ENCODE results near the gene SHTN1.

- TF ChIP-seq RAD21 (IDR thresholded peaks at IDR 0.05; ENCODE audit: low read depth), result no peak
- no peak for TF ChIP-seq MAX (IDR thresholded peaks at IDR 0.05)
- TF ChIP-seq EP300 (IDR thresholded peaks at IDR 0.05; ENCODE audit: borderline replicate concordance), result no peak
- no peak for TF ChIP-seq CEBPB (IDR thresholded peaks at IDR 0.05)
- TF ChIP-seq CREB1 (IDR thresholded peaks at IDR 0.05; ENCODE audit: low read depth), result no peak
- TF ChIP-seq NFIC (IDR thresholded peaks at IDR 0.05), result no peak
- TF ChIP-seq REST (IDR thresholded peaks at IDR 0.05; ENCODE audit: low read depth), result no peak
- TF ChIP-seq TCF12 (IDR thresholded peaks at IDR 0.05; ENCODE audit: low read depth), result no peak
- TF ChIP-seq TEAD4 (IDR thresholded peaks at IDR 0.05), result no peak
- TF ChIP-seq TAF1 (IDR thresholded peaks at IDR 0.05; ENCODE audit: low read depth), result no peak
- no peak for TF ChIP-seq YY1 (IDR thresholded peaks at IDR 0.05; ENCODE audit: low read depth)
- TF ChIP-seq FOXM1 (IDR thresholded peaks at IDR 0.05; ENCODE audit: borderline replicate concordance, low read depth), result no peak
- TF ChIP-seq USF1 (IDR thresholded peaks at IDR 0.05), result no peak
Measured at GRCh38 chr10:116873134-116873533, 131.9 kb downstream of the SHTN1 start.
